AG09309 (cell line): ENCODE results near the gene DSG3.

ENCODE experiments used
- DNase-seq: peaks from one replicate; pipeline ENCODE4 v3.0.0-alpha.2; 2010; ENCODE audit warnings: low read depth
- H3K4me3 ChIP-seq: 2 replicates; pipeline ENCODE4 v1.5.1; 2011; ENCODE audit warnings: mild to moderate bottlenecking, low read depth, low read length, moderate library complexity; ENCODE audit not compliant: control insufficient read depth
- TF ChIP-seq, protein P1 (sequence below): IDR thresholded peaks from 2 replicates; pipeline ENCODE4 v1.5.1; 2011; ENCODE audit warnings: mild to moderate bottlenecking, low read depth, low read length, inconsistent platforms; ENCODE audit not compliant: insufficient read depth, control insufficient read depth; ENCODE audit errors: missing control alignments

Gene DSG3

DNA sequence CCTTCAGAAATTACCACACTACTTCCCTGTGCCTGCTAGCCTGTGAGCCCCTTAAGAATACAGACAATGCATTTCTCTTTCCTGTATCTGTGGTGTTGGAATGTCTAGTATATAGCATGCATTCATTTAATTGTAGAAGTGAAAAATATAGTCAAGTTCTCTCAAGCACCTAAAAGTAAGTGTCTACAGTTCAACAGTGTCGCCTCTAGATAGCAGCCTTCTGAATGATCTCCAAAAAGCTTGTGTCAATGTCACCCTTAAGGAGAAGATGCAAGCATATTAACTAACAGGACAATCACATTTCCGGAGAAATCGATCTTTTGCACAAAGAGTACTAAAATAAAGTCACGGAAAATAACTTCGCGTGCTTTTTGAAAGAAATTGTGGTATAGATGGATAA is 27.5 kb upstream of the DSG3 start:
- no peak overlapping the region for H3K4me3 ChIP-seq
- TF ChIP-seq, protein P1, sequence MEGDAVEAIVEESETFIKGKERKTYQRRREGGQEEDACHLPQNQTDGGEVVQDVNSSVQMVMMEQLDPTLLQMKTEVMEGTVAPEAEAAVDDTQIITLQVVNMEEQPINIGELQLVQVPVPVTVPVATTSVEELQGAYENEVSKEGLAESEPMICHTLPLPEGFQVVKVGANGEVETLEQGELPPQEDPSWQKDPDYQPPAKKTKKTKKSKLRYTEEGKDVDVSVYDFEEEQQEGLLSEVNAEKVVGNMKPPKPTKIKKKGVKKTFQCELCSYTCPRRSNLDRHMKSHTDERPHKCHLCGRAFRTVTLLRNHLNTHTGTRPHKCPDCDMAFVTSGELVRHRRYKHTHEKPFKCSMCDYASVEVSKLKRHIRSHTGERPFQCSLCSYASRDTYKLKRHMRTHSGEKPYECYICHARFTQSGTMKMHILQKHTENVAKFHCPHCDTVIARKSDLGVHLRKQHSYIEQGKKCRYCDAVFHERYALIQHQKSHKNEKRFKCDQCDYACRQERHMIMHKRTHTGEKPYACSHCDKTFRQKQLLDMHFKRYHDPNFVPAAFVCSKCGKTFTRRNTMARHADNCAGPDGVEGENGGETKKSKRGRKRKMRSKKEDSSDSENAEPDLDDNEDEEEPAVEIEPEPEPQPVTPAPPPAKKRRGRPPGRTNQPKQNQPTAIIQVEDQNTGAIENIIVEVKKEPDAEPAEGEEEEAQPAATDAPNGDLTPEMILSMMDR, result no peak
- DNase-seq, result no peak

DNA sequence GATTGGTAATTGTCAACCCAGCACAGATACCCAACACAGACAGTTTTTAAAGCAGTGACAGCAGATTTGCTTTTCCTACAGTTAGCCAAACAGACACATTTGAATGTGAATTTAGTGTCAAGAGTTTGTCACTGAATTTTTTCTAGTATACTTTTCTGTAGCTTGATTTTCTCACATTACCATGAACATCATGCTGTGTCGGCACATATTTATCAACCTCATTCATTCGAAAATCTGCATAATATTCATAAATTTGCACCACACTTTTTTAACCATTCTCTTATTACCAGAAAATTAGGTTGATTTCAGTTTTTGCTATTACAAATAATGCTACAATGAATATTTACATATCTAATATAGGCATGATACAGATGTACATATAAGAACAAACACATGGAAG is 27.0 kb upstream of the DSG3 start:
- no peak for DNase-seq
- H3K4me3 ChIP-seq, result no peak overlapping the region
- TF ChIP-seq, protein P1, result no peak

DNA sequence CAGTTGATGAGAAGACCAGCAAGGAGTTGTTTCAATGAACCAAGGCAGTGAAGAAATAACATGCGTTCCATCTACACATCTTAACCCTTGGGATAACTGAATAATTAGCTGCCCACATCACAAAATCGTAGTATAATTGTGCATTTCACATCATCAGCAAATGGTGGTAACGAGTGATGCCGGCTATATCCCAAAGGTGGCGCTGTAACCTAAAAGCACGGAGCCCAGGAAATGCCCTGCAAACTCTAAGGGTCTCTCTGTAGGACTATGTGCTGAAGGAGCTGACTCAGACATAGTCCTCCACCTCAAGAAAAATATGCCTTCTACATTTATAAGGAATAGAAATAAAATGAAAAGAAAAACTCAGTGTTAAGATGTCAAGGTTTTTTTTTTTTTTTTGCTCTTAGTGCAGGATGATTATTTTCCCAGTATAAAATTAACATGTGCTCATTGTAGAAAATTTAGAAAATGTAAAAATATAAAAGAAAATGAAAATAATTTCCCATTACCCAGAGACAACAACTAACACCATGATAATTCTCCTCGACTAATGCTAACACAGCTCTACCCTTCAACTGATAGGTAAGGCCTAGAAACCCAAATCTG is 23.1 kb upstream of the DSG3 start:
- no peak overlapping the region for H3K4me3 ChIP-seq
- no peak for DNase-seq
- TF ChIP-seq, protein P1, result peak; percentile 12

DNA sequence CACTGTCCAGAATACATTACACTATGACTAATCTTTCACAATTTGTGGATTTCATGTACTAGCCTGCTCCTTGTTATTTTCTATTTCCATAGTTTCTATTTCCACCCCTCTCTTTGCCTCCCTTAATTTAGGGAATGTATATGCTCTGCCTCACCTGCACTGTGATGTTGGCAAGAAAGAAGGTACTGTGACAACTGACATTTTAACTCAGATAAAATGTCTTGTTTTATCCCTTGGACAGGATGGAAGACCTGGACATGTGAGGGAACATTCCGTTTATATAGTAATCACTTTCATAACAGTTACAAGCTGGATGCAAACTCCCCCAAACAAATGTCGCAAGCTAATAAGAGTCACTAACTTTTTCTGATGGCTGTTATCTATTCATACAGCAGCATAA is 21.5 kb upstream of the DSG3 start:
- no peak for DNase-seq
- TF ChIP-seq, protein P1, result no peak
- no peak overlapping the region for H3K4me3 ChIP-seq

DNA sequence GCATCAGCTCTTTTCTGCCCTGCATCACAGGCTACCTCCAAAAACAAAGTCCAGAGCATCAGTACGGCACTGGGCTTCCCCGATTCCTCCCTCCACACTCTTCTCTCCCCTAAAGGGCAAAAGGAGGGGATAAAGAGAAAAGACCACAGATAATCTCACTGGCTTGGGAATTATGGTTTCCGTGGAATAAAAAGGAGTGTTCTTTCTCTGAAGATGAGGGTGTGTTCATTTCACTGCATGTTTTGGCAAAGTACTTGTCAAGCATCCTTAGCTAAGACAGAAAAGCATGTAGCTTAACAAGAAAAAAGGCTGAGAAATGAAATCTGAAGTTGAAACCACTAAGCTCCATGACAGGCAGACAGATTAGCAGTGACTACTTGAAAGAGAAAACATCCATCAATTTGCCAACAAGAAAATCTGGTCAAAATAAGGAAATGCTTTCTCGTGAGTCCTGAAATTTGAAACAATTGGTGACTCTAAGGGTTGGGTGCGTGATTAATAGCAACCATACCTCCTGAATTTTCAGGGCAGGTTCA is 20.6 kb upstream of the DSG3 start:
- TF ChIP-seq, protein P1, result no peak
- H3K4me3 ChIP-seq, result no peak overlapping the region
- no peak for DNase-seq

DNA sequence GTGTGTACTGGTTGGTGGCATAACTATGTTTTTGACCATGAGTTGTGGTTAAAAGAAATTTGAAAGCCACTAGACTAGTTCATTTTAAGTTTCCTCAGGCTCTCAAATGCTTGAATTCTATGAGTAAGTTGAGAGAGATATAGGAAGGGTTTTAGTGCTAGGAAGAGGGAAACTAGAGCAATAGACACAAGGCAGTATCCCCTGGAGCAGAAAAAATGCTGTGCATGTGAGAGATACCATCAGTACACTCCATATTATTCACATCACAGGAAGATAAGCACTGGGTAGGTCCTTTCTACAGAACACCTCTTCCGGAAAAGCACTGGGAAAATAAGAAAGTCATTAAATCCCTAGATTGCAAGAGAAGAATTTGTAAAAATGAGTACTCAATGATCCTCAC is 19.3 kb upstream of the DSG3 start:
- TF ChIP-seq, protein P1, result no peak
- no peak for DNase-seq
- no peak overlapping the region for H3K4me3 ChIP-seq
